Loucy (cell line): ENCODE results near the gene APOLD1.

Experiments used
- H2AFZ ChIP-seq: fragments of 200-600 bp; sonication (generic); 2 replicates; pipeline ENCODE4 v1.6.0; 2016; ENCODE audit warnings: antibody characterized with exemption, mild to moderate bottlenecking, low read length, moderate library complexity
- H3F3A ChIP-seq: fragments of 200-600 bp; 2 replicates; pipeline ENCODE4 v1.6.0; 2016; ENCODE audit warnings: antibody characterized with exemption, low read depth, mild to moderate bottlenecking
- H3K27me3 ChIP-seq: fragments of 200-600 bp; sonication (generic); 2 replicates; pipeline ENCODE4 v1.6.1; 2014; ENCODE audit warnings: low read length, mild to moderate bottlenecking; ENCODE audit not compliant: insufficient read depth, poor library complexity, severe bottlenecking
- H3K36me3 ChIP-seq: fragments of 200-600 bp; sonication (generic); 2 replicates; pipeline ENCODE4 v1.6.1; 2016; ENCODE audit warnings: low read length; ENCODE audit not compliant: insufficient read depth
- H3K4me1 ChIP-seq: fragments of 200-600 bp; sonication (generic); 2 replicates; pipeline ENCODE4 v1.5.1; 2014; ENCODE audit warnings: low read length, mild to moderate bottlenecking; ENCODE audit not compliant: insufficient read depth, poor library complexity, severe bottlenecking
- H3K4me2 ChIP-seq: fragments of 200-600 bp; sonication (generic); 2 replicates; pipeline ENCODE4 v1.6.0; 2014; ENCODE audit warnings: antibody characterized with exemption, low read length, low read depth, mild to moderate bottlenecking; ENCODE audit not compliant: poor library complexity, severe bottlenecking
- H3K4me3 ChIP-seq: fragments of 200-600 bp; sonication (generic); 2 replicates; pipeline ENCODE4 v1.5.1; 2014; ENCODE audit warnings: low read length, mild to moderate bottlenecking, mixed read lengths; ENCODE audit not compliant: poor library complexity, severe bottlenecking
- H3K79me2 ChIP-seq: fragments of 200-600 bp; sonication (generic); 2 replicates; pipeline ENCODE4 v1.6.1; 2014; ENCODE audit warnings: low read length; ENCODE audit not compliant: insufficient read depth
- H3K9ac ChIP-seq: fragments of 200-600 bp; sonication (generic); 2 replicates; pipeline ENCODE4 v1.6.0; 2014; ENCODE audit warnings: mild to moderate bottlenecking, low read depth, low read length, moderate library complexity; ENCODE audit not compliant: poor library complexity, severe bottlenecking
- H3K9me2 ChIP-seq: fragments of 200-600 bp; sonication (generic); replicated peaks from 2 replicates; pipeline ENCODE4 v1.6.1; 2016; ENCODE audit warnings: low read depth, low read length, mixed read lengths
- H3K9me3 ChIP-seq: fragments of 200-600 bp; sonication (generic); 2 replicates; pipeline ENCODE4 v1.6.1; 2014; ENCODE audit warnings: mild to moderate bottlenecking, antibody characterized with exemption, low read length, low read depth; ENCODE audit not compliant: insufficient read depth
- H4K20me1 ChIP-seq: fragments of 200-600 bp; sonication (generic); 2 replicates; pipeline ENCODE4 v1.6.0; 2014; ENCODE audit warnings: antibody characterized with exemption, low read length, mild to moderate bottlenecking; ENCODE audit not compliant: insufficient read depth, poor library complexity, severe bottlenecking
- CTCF ChIP-seq: fragments of 200-600 bp; sonication (generic); conservative IDR thresholded peaks from 2 replicates; pipeline ENCODE4 v1.5.1; 2014; ENCODE audit warnings: mild to moderate bottlenecking, antibody characterized with exemption, low read length
- EZH2phosphoT487 ChIP-seq: fragments of 200-600 bp; IDR thresholded peaks from 2 replicates; pipeline ENCODE4 v1.6.1; 2018; ENCODE audit warnings: antibody characterized with exemption, mild to moderate bottlenecking, moderate library complexity, borderline replicate concordance

Gene APOLD1

DNA sequence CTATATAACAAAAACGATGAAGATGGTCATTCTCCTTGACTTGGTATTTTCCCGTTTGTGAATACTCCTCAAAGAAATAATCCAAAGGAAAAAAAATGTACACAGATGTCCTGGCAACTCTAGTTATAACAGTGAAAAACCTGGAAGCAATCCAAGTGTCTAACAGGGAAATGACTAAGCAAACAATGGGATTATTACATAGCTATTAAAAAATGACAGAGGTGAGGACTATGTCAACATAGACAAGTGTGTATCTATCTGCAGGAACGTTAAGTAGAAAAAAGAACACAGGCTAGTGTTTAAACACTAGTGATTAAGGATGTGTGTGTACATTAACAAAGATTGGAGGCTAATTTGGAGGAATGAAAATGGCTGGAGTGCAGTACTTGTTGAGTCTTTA lies 5.9 kb upstream of the APOLD1 start:
- H3K4me3 ChIP-seq = no peak overlapping the region
- no peak for TF ChIP-seq CTCF
- TF ChIP-seq EZH2phosphoT487 = no peak
- H4K20me1 ChIP-seq = no peaks in the 10 kb centered on the region
- no peaks in the 10 kb centered on the region for H3K9me2 ChIP-seq
- H3K79me2 ChIP-seq = no peaks in the 10 kb centered on the region
- H3K27me3 ChIP-seq = no peaks in the 10 kb centered on the region
- H3K4me1 ChIP-seq = no peaks in the 10 kb centered on the region
- H3K4me2 ChIP-seq = no peak overlapping the region
- H3K9ac ChIP-seq = no peak overlapping the region
- H2AFZ ChIP-seq = no peak overlapping the region
- H3F3A ChIP-seq = no peaks in the 10 kb centered on the region
- no peaks in the 10 kb centered on the region for H3K9me3 ChIP-seq
- no peaks in the 10 kb centered on the region for H3K36me3 ChIP-seq

GRCh38 chr12:12784116-12784515 lies 1.3 kb upstream of the APOLD1 start:
- H3K9me2 ChIP-seq = no peaks in the 10 kb centered on the region
- H3F3A ChIP-seq = no peaks in the 10 kb centered on the region
- TF ChIP-seq EZH2phosphoT487 = no peak
- no peak for TF ChIP-seq CTCF
- no peaks in the 10 kb centered on the region for H3K36me3 ChIP-seq
- H3K4me3 ChIP-seq = no peak overlapping the region
- no peaks in the 10 kb centered on the region for H3K27me3 ChIP-seq
- H3K4me1 ChIP-seq = peaks cover 35% of the 10 kb centered on the region
- H2AFZ ChIP-seq = no peak overlapping the region
- peaks cover 17% of the 10 kb centered on the region for H3K79me2 ChIP-seq
- H3K9ac ChIP-seq = no peak overlapping the region
- no peak overlapping the region for H3K4me2 ChIP-seq
- no peaks in the 10 kb centered on the region for H3K9me3 ChIP-seq
- no peaks in the 10 kb centered on the region for H4K20me1 ChIP-seq

GRCh38 chr12:12786351-12786705 lies 869 bp downstream of the APOLD1 start:
- peak overlapping the region; percentile 82 for H3K9ac ChIP-seq
- peak overlapping the region; percentile 91 for H2AFZ ChIP-seq
- H3K9me3 ChIP-seq = no peaks in the 10 kb centered on the region
- peaks cover 17% of the 10 kb centered on the region for H3K79me2 ChIP-seq
- H4K20me1 ChIP-seq = no peaks in the 10 kb centered on the region
- TF ChIP-seq EZH2phosphoT487 (no peak), CTCF (no peak)
- H3F3A ChIP-seq = no peaks in the 10 kb centered on the region
- H3K4me3 ChIP-seq = peak overlapping the region; percentile 83
- H3K4me1 ChIP-seq = peaks cover 39% of the 10 kb centered on the region
- H3K4me2 ChIP-seq = peak overlapping the region; percentile 83
- H3K27me3 ChIP-seq = no peaks in the 10 kb centered on the region
- no peaks in the 10 kb centered on the region for H3K36me3 ChIP-seq
- H3K9me2 ChIP-seq = no peaks in the 10 kb centered on the region
